Coronary artery (tissue), 2 donors: Measurements from ENCODE around the gene TMEM135.

ENCODE experiments used
- DNase-seq: peaks from one replicate; pipeline ENCODE4 v3.0.0-alpha.2; 2017; ENCODE audit warnings: low spot score
- H3K27ac ChIP-seq, 2 donors: fragments of 200-600 bp; sonication (generic); one replicate each; pipeline ENCODE4 v1.5.1; 2016 to 2019
- H3K4me3 ChIP-seq: fragments of 200-600 bp; sonication (generic); 2 replicates; pipeline ENCODE4 v1.5.1; 2016; ENCODE audit warnings: mild to moderate bottlenecking, moderate library complexity
- CTCF ChIP-seq: fragments of 200-600 bp; sonication (generic); IDR thresholded peaks from one replicate; pipeline ENCODE4 v1.5.1; 2019; ENCODE audit warnings: antibody characterized with exemption

Gene TMEM135

GRCh38 chr11:87230995-87231394, 193.3 kb downstream of the TMEM135 start:
- H3K4me3 ChIP-seq: no peak overlapping the region
- no peak for TF ChIP-seq CTCF
- H3K27ac ChIP-seq: no peak overlapping the region
- DNase-seq: no peak

GRCh38 chr11:87232320-87232719, 194.6 kb downstream of the TMEM135 start:
- Histone ChIP-seq H3K27ac (no peak overlapping the region), H3K4me3 (no peak overlapping the region)
- no peak for TF ChIP-seq CTCF
- no peak for DNase-seq

DNA sequence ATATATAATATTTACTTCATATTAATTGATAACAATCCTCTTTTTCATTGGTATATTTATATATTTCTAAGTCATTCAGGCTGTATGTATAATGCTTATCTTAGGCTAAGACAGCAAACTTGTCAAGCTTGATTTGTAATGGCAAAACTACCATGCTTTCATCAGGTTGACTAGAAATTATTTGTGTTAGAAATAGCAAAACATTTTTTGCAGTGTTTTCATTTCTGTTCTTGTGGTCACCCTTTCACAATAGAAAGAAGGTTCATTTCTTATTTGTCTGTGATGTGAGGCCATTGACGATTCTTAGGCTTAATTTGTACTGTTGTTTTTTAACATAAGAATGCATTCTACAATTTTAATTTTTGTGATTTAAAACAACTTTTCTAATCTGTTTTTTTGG, 197.6 kb downstream of the TMEM135 start:
- H3K4me3 ChIP-seq: no peak overlapping the region
- no peak for TF ChIP-seq CTCF
- DNase-seq: no peak
- no peak overlapping the region for H3K27ac ChIP-seq

DNA sequence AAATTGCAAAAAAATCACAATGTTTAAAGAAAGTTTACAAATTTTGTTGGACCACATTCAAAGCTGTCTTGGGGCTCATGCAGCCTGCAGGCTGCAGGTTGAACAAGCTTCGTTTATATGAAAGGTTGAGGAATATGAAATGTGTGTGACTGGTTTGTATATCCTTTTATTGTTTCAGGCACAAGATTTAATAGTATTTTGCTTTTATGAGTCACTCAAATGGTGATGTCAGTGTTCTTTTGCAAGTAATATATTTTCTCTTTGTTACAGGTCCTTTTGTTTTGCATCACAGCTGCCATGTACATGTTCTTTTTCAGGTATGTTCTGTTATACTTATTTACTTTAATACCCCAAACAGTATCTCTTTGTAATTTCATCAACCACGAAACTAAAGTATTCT, 198.6 kb downstream of the TMEM135 start:
- no peak for DNase-seq
- Histone ChIP-seq H3K27ac (no peak overlapping the region), H3K4me3 (no peak overlapping the region)
- no peak for TF ChIP-seq CTCF

GRCh38 chr11:87239001-87239400, 201.3 kb downstream of the TMEM135 start:
- Histone ChIP-seq H3K4me3 (peak overlapping the region; percentile 6), H3K27ac (peak overlapping the region; percentile 7 to 73)
- no peak for DNase-seq
- no peak for TF ChIP-seq CTCF

DNA sequence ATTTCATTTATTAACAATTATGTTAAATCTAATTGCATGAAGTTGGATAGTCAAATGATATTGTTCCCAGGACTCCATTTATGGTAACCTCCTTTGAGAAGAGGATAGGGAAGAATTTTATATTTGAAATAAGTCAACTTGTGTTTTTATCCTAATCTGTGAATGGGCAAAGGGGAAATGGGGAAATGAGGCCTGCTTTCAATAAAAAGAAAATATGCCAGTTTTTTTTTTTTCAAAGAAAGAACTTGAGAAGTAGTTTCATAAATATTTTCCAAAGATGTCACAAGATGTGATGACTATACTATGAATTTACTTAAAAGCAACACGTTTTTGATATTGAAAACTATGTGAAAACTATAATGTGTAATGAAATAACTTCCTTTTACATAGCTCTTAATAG, 201.8 kb downstream of the TMEM135 start:
- Histone ChIP-seq H3K4me3 (no peak overlapping the region), H3K27ac (peak overlapping the region; percentile 7 to 73)
- DNase-seq: no peak
- no peak for TF ChIP-seq CTCF

GRCh38 chr11:87251560-87251959, 213.8 kb downstream of the TMEM135 start:
- no peak for DNase-seq
- no peak for TF ChIP-seq CTCF
- H3K27ac ChIP-seq: no peak overlapping the region
- H3K4me3 ChIP-seq: no peak overlapping the region
